Naive B cell (primary cell): ENCODE measurements around the gene NUDT9. TPM values are rescaled to one million over a fixed set of nuclear protein-coding genes. Genes with fewer than 3 reads are reported as not detected.
"Not testable (repeated sequence)": the region's sequence is repeated elsewhere in the genome, so short reads cannot be mapped to it uniquely, and the experiment has no call there.

Source experiments
- ATAC-seq, 2 donors: fragments of 150-1000 bp; cut with Tn5 transposase; 2 replicates each; pipeline ENCODE4 v1.10.0; 2021; ENCODE audit warnings: low read depth in 2 of 2, mild to moderate bottlenecking in 2 of 2, moderate library complexity in 2 of 2
- DNase-seq: peaks from one replicate; pipeline ENCODE4 v3.0.0; 2022
- H3K27ac Mint-ChIP-seq, 6 donors: one replicate each; pipeline ENCODE4 v1.8.0; 2020 to 2022; ENCODE audit warnings: mild to moderate bottlenecking in 6 of 6, mixed read lengths in 6 of 6, moderate library complexity in 5 of 6, inconsistent platforms in 2 of 6
- H3K27me3 Mint-ChIP-seq, 3 donors: one replicate each; pipeline ENCODE4 v1.8.0; 2021 to 2022; ENCODE audit warnings: mixed read lengths in 3 of 3, mild to moderate bottlenecking in 1 of 3
- H3K36me3 Mint-ChIP-seq, 2 donors: one replicate each; pipeline ENCODE4 v1.8.0; 2020 to 2022; ENCODE audit warnings: mixed read lengths in 2 of 2, inconsistent platforms in 1 of 2, mild to moderate bottlenecking in 1 of 2
- H3K4me1 Mint-ChIP-seq, 3 donors: one replicate each; pipeline ENCODE4 v1.8.0; 2020 to 2022; ENCODE audit warnings: mixed read lengths in 3 of 3, inconsistent platforms in 1 of 3, mild to moderate bottlenecking in 1 of 3, moderate library complexity in 1 of 3
- H3K4me3 Mint-ChIP-seq, 8 donors: one replicate each; pipeline ENCODE4 v1.8.0; 2020 to 2022; ENCODE audit warnings: mild to moderate bottlenecking in 8 of 8, mixed read lengths in 8 of 8, moderate library complexity in 8 of 8, inconsistent platforms in 2 of 8
- H3K9me3 Mint-ChIP-seq, 7 donors: one replicate each; pipeline ENCODE4 v1.8.0; 2020 to 2022; ENCODE audit warnings: mixed read lengths in 7 of 7, mild to moderate bottlenecking in 5 of 7, inconsistent platforms in 2 of 7, moderate library complexity in 1 of 7
- polyA plus RNA-seq, 6 donors: library from polyadenylated mRNA; unstranded; fragments of 300-500 nt; fragmentation: Illumina TruSeq; gene quantifications; one replicate each; pipeline ENCODE4 v1.2.3, GENCODE V29; 2021; ENCODE audit warnings: low read depth in 6 of 6

NUDT9 gene
- polyA plus RNA-seq, 6 donors from 2014 or later, result 16.3 to 27.1 (median 19.2) TPM

DNA sequence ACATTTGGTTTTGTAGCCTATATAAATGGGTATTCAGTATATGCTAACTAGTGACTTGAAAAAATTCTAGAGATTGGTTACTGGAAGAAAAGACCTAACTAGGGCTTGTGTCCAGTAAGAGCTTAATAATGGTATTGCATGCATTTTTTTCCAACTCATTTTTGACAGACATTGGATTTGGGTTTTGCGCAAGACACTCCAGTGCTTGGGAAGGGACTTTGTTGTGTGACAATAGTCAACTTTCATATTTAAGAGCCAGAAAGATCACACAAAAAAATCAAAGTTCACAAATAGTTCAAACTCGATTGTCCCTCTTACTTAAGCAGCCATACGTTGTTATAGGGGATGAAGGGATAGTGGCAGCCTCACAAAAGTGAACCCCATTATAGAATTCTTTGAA, 30.2 kb upstream of the NUDT9 start:
- H3K4me3 Mint-ChIP-seq, result peak overlapping the region in 4 of 8 donors; percentile 12 to 94 (median 79)
- peaks cover 0 to 5% (median 3%) of the 10 kb centered on the region in 7 donors for H3K9me3 Mint-ChIP-seq
- peak overlapping the region in 1 of 6 donors; percentile 95 for H3K27ac Mint-ChIP-seq
- no peaks in the 10 kb centered on the region for H3K27me3 Mint-ChIP-seq
- no peak for ATAC-seq
- peaks cover 9 to 15% of the 10 kb centered on the region in 2 donors for H3K36me3 Mint-ChIP-seq
- DNase-seq, result no peak
- peaks cover 22 to 42% (median 30%) of the 10 kb centered on the region in 3 donors for H3K4me1 Mint-ChIP-seq

DNA sequence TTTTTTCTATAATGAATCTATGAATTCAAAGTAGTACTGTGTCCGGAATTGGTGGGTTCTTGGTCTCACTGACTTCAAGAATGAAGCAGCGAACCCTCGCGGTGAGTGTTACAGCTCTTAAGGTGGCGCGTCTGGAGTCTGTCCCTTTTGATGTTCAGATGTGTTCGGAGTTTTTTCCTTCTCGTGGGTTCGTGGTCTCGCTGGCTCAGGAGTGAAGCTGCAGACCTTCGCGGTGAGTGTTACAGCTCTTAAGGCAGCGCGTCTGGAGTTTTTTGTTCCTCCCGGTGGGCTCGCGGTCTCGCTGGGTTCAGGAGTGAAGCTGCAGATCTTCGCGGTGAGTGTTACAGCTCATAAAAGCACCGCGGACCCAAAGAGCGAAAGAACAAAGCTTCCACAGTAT, 27.3 kb upstream of the NUDT9 start:
- not testable (repeated sequence) for H3K9me3 Mint-ChIP-seq, DNase-seq, H3K27ac Mint-ChIP-seq, H3K4me3 Mint-ChIP-seq, ATAC-seq, H3K27me3 Mint-ChIP-seq, H3K36me3 Mint-ChIP-seq
- H3K4me1 Mint-ChIP-seq, result peaks cover 0 to 16% (median 4%) of the 10 kb centered on the region in 3 donors

DNA sequence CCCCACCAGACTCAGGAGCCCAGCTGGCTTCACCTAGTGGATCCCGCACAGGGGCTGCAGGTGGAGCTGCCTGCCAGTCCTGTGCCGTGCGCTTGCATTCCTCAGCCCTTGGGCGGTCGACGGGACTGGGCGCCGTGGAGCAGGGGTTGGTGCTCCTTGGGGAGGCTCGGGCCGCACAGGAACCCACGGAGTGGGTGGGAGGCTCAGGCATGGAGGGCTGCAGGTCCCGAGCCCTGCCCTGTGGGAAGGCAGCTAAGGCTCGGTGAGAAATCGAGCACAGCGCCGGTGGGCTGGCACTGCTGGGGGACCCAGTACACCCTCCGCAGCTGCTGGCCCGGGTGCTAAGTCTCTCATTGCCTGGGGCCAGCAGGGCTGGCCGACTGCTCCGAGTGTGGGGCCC, 26.5 kb upstream of the NUDT9 start:
- not testable (repeated sequence) for ATAC-seq, H3K27me3 Mint-ChIP-seq, H3K27ac Mint-ChIP-seq, H3K9me3 Mint-ChIP-seq, H3K36me3 Mint-ChIP-seq, DNase-seq, H3K4me3 Mint-ChIP-seq, H3K4me1 Mint-ChIP-seq

DNA sequence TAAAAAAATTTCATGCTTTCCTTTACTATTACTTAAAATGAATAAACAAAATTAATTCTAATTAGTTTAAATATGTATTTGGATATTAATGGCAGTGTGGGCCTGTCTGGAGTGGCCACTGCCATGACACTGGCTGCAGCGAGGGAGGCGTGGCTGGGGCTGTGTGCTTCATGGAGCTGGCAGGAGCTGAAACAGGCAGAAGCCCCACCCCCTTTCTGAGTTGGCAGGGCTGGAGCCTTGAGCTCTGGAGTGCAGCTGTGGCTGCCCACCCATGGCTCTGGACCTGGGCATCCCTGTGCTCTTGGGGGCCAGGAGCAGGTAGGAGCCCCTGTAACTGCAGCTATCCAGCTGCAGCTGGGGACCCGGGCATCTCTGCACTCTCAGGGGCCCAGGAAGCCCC, 23.2 kb upstream of the NUDT9 start:
- peaks cover 0 to 3% (median 0%) of the 10 kb centered on the region in 7 donors for H3K9me3 Mint-ChIP-seq
- no peaks in the 10 kb centered on the region for H3K36me3 Mint-ChIP-seq
- no peaks in the 10 kb centered on the region for H3K27me3 Mint-ChIP-seq
- no peaks in the 10 kb centered on the region for H3K4me1 Mint-ChIP-seq
- no peak for ATAC-seq
- no peak for DNase-seq
- no peak overlapping the region for H3K27ac Mint-ChIP-seq
- H3K4me3 Mint-ChIP-seq, result no peak overlapping the region

DNA sequence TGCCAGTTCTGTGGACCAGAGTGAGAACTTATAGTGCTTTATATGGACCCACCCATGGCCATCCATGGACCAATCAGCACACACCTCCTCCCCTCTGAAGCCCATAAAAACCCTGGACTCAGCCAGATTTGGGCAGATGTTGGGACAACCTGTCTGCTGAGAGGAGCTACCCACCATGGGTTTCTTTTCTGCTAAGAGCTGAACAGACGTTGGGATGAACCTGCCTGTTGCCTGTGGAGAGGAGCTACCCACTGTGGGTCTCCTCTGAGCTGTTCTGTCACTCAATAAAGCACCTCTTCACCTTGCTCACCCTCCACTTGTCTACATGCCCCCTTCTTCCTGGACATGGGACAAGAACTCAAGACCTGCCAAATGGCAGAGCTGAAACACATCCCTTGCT, 22.4 kb upstream of the NUDT9 start:
- peaks cover 0 to 3% (median 0%) of the 10 kb centered on the region in 7 donors for H3K9me3 Mint-ChIP-seq
- DNase-seq (no peak), ATAC-seq (no peak)
- H3K4me3 Mint-ChIP-seq, result no peak overlapping the region
- no peaks in the 10 kb centered on the region for H3K4me1 Mint-ChIP-seq
- no peaks in the 10 kb centered on the region for H3K36me3 Mint-ChIP-seq
- no peak overlapping the region for H3K27ac Mint-ChIP-seq
- no peaks in the 10 kb centered on the region for H3K27me3 Mint-ChIP-seq

DNA sequence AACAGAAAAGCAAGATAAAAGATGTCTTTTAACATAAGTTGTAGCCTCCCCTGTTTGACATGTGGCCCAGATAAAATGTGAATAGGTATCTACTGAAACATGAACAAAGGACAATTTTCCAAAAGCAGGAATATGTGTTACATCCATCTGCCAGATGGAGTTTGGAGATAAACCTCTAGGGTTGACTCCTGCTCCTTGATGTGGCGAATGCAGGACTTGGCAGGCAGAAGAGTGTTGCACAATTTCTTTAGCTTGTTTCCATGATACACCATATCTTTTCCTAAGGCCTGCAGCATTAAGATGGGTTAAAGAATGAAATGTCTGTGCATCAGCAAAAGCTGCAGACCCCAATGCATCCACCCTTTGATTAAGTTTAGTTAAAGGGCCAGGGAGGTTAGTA, 18.6 kb upstream of the NUDT9 start:
- not testable (repeated sequence) for ATAC-seq, H3K27me3 Mint-ChIP-seq, H3K4me3 Mint-ChIP-seq, H3K36me3 Mint-ChIP-seq, H3K27ac Mint-ChIP-seq, H3K9me3 Mint-ChIP-seq, DNase-seq
- H3K4me1 Mint-ChIP-seq, result peaks cover 18 to 22% (median 21%) of the 10 kb centered on the region in 3 donors

DNA sequence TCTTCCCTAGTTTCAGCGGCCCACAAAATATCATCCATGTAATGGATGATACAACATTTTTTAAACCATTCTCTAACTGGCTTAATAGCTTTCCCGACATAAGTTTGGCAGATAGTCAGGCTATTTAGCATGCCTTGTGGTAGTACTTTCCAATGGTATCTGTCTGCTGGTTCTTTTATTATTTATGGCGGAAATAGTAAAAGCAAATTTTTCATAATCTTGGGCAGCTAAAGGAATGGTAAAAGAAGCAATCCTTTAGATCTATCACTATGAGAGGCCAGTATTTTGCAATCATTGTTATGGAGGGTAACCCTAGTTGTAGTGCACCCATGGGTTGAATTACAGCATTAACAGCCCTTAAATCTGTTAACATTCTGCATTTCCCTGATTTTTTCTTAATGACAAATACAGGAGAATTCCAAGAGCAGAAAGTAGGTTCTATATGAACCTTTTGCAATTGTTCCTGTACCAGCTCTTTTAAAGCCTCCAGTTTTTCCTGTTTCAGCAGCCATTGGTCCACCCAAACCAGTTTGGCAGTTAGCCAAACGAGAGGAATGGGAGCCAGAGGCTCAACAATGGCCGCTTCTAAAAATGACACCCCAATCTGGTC, 17.1 kb upstream of the NUDT9 start:
- Mint-ChIP-seq H3K27me3 (peaks cover 6 to 11% (median 10%) of the 10 kb centered on the region in 3 donors), H3K4me3 (peak overlapping the region in 1 of 8 donors; percentile 52), H3K9me3 (peaks cover 0 to 3% (median 0%) of the 10 kb centered on the region in 7 donors), H3K36me3 (no peaks in the 10 kb centered on the region), H3K4me1 (peaks cover 18 to 22% (median 21%) of the 10 kb centered on the region in 3 donors), H3K27ac (no peak overlapping the region)
- ATAC-seq (no peak), DNase-seq (no peak)

DNA sequence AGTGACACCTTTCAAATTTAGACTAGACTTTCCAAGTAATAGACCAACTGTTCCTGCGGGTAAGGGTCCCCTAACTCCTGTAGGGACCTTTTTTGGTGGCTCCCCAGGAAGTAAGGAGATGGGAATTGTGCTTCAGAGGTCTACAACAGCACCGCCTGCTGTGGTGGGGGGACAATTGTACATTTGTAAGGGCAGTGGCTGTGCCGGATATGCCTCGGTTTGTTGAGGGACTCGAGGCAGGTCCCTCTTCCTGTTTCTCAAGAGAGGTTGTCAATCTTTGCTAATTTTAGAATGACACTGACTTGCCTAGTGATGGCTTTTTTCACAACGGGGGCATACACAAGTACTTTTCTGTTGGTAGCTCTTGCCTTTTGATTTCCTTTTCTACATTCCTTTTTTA, 15.9 kb upstream of the NUDT9 start:
- no peaks in the 10 kb centered on the region for H3K36me3 Mint-ChIP-seq
- H3K4me1 Mint-ChIP-seq, result peaks cover 18 to 22% (median 21%) of the 10 kb centered on the region in 3 donors
- no peak for DNase-seq

DNA sequence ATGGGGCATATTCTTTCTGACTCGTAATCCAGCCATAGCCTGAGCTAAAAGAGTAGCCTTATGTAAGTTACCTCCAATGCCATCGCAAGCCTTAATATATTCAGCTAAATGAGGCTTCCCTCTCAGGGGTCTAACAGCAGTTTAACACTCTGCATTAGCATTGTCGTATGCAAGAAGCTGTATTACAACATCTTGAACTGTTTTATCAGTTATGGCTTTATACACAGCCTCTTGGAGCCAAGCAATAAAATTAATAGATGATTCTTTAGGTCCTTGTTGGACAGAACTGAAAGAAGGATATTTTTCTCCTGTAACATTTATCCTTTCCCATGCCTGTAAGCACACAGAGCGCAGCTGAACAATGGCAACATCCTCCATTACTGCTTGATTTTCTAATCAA, 15.5 kb upstream of the NUDT9 start:
- H3K4me3 Mint-ChIP-seq, result peak overlapping the region; percentile 57 to 88 (median 81)
- DNase-seq, H3K9me3 Mint-ChIP-seq: not testable (repeated sequence)

More for the DNA sequence above, 15.9 kb upstream of the NUDT9 start:
- peak; percentile 73 to 80 for ATAC-seq
- Mint-ChIP-seq H3K9me3 (peaks cover 0 to 3% (median 0%) of the 10 kb centered on the region in 7 donors), H3K27me3 (peaks cover 7 to 18% (median 10%) of the 10 kb centered on the region in 3 donors), H3K4me3 (peak overlapping the region; percentile 57 to 88 (median 81)), H3K27ac (peak overlapping the region in 5 of 6 donors; percentile 31 to 89 (median 62))

DNA sequence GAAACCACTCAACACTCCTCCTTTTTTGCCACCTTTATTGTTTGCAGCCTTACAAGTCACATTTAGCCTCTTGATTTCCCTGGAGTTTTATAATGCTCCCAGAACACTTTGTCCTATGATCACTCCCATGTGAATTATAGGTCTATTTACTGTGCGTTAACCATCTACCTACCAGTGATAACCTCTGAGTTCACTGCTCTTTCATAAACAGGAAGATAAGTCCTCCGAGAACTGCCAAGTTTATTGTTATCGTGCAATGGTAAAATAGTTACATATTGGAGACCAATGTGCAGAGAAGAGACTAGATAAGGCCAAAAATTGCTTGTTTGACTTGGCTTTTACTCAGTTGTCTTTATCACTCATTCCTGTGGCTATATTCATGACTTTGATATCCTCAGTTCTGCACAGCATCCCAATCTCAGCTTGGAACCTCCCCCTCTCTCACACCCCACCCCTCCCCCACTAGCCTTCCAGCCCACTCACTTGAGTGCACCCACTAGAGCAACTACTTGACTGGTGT, 12.9 kb upstream of the NUDT9 start:
- no peak for DNase-seq
- H3K36me3 Mint-ChIP-seq, result no peaks in the 10 kb centered on the region
- no peak overlapping the region for H3K4me3 Mint-ChIP-seq

More for the DNA sequence above, 15.5 kb upstream of the NUDT9 start:
- H3K27ac Mint-ChIP-seq, result peak overlapping the region in 5 of 6 donors; percentile 27 to 89 (median 62)
- H3K4me1 Mint-ChIP-seq, result peaks cover 18 to 22% (median 21%) of the 10 kb centered on the region in 3 donors
- H3K27me3 Mint-ChIP-seq, result peaks cover 7 to 18% (median 10%) of the 10 kb centered on the region in 3 donors
- not testable (repeated sequence) for H3K36me3 Mint-ChIP-seq, ATAC-seq

DNA sequence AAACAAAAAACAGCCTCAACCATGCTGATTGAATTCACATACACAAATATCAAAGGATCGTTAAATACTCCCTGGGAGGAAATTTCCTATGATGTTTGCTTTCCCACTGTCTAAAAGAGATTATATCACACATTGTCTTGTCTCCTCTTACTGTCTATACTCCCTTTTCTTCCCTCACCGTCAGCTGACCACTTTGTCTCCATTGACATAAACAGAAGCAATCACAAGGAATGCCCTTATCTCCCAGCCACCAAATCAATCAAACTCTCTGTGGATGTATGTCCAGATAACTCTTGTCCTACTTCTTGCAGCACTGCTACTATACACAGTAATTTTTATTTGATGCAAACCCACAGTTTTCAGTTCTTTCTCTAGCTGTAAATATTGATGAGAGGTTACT, 12.2 kb upstream of the NUDT9 start:
- Mint-ChIP-seq H3K9me3 (no peaks in the 10 kb centered on the region), H3K27me3 (peaks cover 7 to 18% (median 15%) of the 10 kb centered on the region in 3 donors), H3K36me3 (no peaks in the 10 kb centered on the region), H3K4me1 (peaks cover 18 to 22% (median 21%) of the 10 kb centered on the region in 3 donors), H3K4me3 (no peak overlapping the region), H3K27ac (no peak overlapping the region)
- ATAC-seq, result no peak
- no peak for DNase-seq

More for the DNA sequence above, 12.9 kb upstream of the NUDT9 start:
- no peak for ATAC-seq
- Mint-ChIP-seq H3K4me1 (peaks cover 18 to 22% (median 21%) of the 10 kb centered on the region in 3 donors), H3K9me3 (no peaks in the 10 kb centered on the region), H3K27ac (no peak overlapping the region), H3K27me3 (peaks cover 7 to 18% (median 15%) of the 10 kb centered on the region in 3 donors)

DNA sequence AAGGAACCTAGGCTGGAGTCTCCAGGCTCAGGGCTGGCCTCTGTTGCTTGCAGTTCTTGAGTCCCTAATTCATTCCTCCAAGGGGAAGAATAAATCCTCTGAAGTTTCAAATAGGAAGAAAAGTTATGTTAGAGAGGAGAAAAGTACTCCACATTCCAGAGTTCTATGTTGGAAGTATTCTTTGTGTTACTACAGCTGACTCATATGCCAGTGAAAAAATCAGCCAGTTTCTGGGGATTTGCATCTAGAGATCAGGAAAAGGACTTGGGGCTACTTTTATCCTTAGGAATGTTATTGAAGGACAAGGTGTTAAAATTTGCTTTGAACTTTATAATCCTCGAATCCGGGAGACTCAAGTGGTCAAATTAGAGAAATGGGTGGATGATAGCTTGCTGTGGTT, 11.7 kb upstream of the NUDT9 start:
- H3K4me3 Mint-ChIP-seq, result no peak overlapping the region
- DNase-seq, result no peak
- peaks cover 7 to 18% (median 15%) of the 10 kb centered on the region in 3 donors for H3K27me3 Mint-ChIP-seq
- no peaks in the 10 kb centered on the region for H3K36me3 Mint-ChIP-seq
- no peak for ATAC-seq
- no peak overlapping the region for H3K27ac Mint-ChIP-seq
- no peaks in the 10 kb centered on the region for H3K9me3 Mint-ChIP-seq
- H3K4me1 Mint-ChIP-seq, result peaks cover 18 to 22% (median 21%) of the 10 kb centered on the region in 3 donors

DNA sequence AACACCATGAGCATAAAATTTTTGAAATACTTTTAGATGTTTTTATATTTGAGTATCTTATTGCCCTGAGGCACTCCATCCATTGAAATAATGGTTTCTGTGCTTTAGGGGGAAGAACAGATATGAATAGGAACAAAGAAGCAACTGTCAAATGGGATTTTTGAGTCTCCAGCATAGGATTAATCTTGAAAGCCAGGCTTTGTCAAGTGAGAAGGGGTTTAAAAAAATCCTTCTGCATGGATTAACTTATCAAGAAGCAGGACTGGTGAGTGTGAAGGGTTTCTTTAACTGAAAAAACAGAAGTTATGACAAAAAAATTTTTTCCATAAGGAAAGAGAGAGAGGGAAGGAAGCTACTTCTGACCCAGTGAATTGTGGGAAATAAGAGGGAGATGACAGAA, 7.6 kb upstream of the NUDT9 start:
- ATAC-seq, result no peak
- H3K4me1 Mint-ChIP-seq, result no peaks in the 10 kb centered on the region
- H3K27ac Mint-ChIP-seq, result peak overlapping the region in 1 of 6 donors; percentile 44
- H3K9me3 Mint-ChIP-seq, result peaks cover 0 to 2% (median 0%) of the 10 kb centered on the region in 7 donors
- H3K4me3 Mint-ChIP-seq, result peak overlapping the region in 1 of 8 donors; percentile 42
- no peaks in the 10 kb centered on the region for H3K36me3 Mint-ChIP-seq
- DNase-seq, result no peak
- H3K27me3 Mint-ChIP-seq, result peaks cover 6 to 11% (median 8%) of the 10 kb centered on the region in 3 donors

DNA sequence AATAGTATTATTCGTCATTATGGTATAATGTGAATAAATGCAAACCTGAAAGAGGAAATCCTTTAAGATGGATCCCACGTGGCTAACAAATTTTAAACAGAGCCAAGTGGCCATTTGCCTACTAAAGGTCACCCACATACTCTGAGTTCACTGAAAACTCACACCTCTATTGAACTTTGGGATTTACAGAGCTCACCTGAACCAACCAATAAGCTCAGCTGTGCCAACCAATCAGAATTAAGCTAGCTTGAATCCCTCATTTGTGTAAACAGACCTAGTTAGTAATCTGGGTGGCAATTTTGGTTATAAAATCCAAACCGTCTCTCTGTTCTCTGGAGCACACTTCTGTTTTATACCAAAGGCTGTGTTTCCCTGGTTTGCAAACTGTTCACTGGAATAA, 5.4 kb upstream of the NUDT9 start:
- Mint-ChIP-seq H3K4me1 (peaks cover 0 to 11% (median 3%) of the 10 kb centered on the region in 3 donors), H3K9me3 (peaks cover 0 to 2% (median 0%) of the 10 kb centered on the region in 7 donors)
- no peak for ATAC-seq

More for the DNA sequence above, 5.4 kb upstream of the NUDT9 start:
- Mint-ChIP-seq H3K27me3 (peaks cover 0 to 4% (median 0%) of the 10 kb centered on the region in 3 donors), H3K27ac (no peak overlapping the region), H3K4me3 (no peak overlapping the region), H3K36me3 (no peaks in the 10 kb centered on the region)
- no peak for DNase-seq
